Liver (tissue), 9 donors: ENCODE data around the gene SEBOX. TPM values are rescaled to one million over a fixed set of nuclear protein-coding genes. Genes with fewer than 3 reads are reported as not detected.

Source experiments
- DNase-seq: peaks from one replicate; pipeline ENCODE4 v3.0.0-alpha.2; 2017; ENCODE audit warnings: low spot score
- H3K27ac ChIP-seq, 2 donors: one replicate each; pipeline ENCODE4 v1.7.0; 2013; ENCODE audit warnings: inconsistent platforms in 2 of 2, low read length in 2 of 2, control low read depth in 1 of 2, low read depth in 1 of 2, mild to moderate bottlenecking in 1 of 2
- H3K27me3 ChIP-seq, 4 donors: one replicate each; pipeline versions ENCODE4 v1.6.1 to v1.7.0; 2013; ENCODE audit warnings: low read length in 3 of 4, inconsistent platforms in 1 of 4, mild to moderate bottlenecking in 1 of 4, moderate library complexity in 1 of 4; ENCODE audit not compliant: control insufficient read depth in 4 of 4, insufficient read depth in 4 of 4
- H3K36me3 ChIP-seq, 4 donors: one replicate each; pipeline versions ENCODE4 v1.6.1 to v1.7.0; 2013; ENCODE audit warnings: low read length in 3 of 4, mild to moderate bottlenecking in 3 of 4, low read depth in 1 of 4, moderate library complexity in 1 of 4; ENCODE audit not compliant: control insufficient read depth in 4 of 4, insufficient read depth in 3 of 4
- H3K4me1 ChIP-seq, 4 donors: one replicate each; pipeline versions ENCODE4 v1.6.1 to v1.7.0; 2013; ENCODE audit warnings: low read length in 3 of 4, mild to moderate bottlenecking in 3 of 4, moderate library complexity in 1 of 4; ENCODE audit not compliant: control insufficient read depth in 4 of 4, insufficient read depth in 4 of 4
- H3K4me3 ChIP-seq, 3 donors: one replicate each; pipeline versions ENCODE4 v1.6.1 to v1.7.0; 2013; ENCODE audit warnings: low read length in 3 of 3, control low read depth in 1 of 3, low read depth in 1 of 3, mild to moderate bottlenecking in 1 of 3
- H3K9ac ChIP-seq, 2 donors: one replicate each; pipeline ENCODE4 v1.7.0; 2013; ENCODE audit warnings: low read length in 2 of 2, mild to moderate bottlenecking in 2 of 2, moderate library complexity in 2 of 2, control low read depth in 1 of 2, low read depth in 1 of 2
- H3K9me3 ChIP-seq, 4 donors: one replicate each; pipeline versions ENCODE4 v1.6.1 to v1.7.0; 2013; ENCODE audit warnings: low read length in 3 of 4; ENCODE audit not compliant: control insufficient read depth in 4 of 4
- EGR1 ChIP-seq, 2 donors: IDR thresholded peaks; 2 replicates each; pipeline ENCODE4 v1.6.1; 2016 to 2018; ENCODE audit warnings: antibody characterized with exemption in 2 of 2, low read depth in 2 of 2
- FOXA1 ChIP-seq: IDR thresholded peaks from 2 replicates; pipeline ENCODE4 v1.6.1; 2016; ENCODE audit warnings: antibody characterized with exemption
- FOXA2 ChIP-seq: IDR thresholded peaks from 2 replicates; pipeline ENCODE4 v1.6.1; 2016; ENCODE audit warnings: antibody characterized with exemption
- GABPA ChIP-seq, 2 donors: IDR thresholded peaks in 1 of 2; conservative IDR thresholded peaks in 1 of 2; 2 replicates each; pipeline ENCODE4 v1.6.1; 2016; ENCODE audit warnings: antibody characterized with exemption in 2 of 2, mild to moderate bottlenecking in 1 of 2, moderate library complexity in 1 of 2
- HNF4A ChIP-seq, 2 donors: conservative IDR thresholded peaks; 2 replicates each; pipeline ENCODE4 v1.6.1; 2016; ENCODE audit warnings: antibody characterized with exemption in 2 of 2, mild to moderate bottlenecking in 2 of 2
- HNF4G ChIP-seq: IDR thresholded peaks from 2 replicates; pipeline ENCODE4 v1.6.1; 2016; ENCODE audit warnings: antibody characterized with exemption
- JUND ChIP-seq, 2 donors: IDR thresholded peaks; 2 replicates each; pipeline ENCODE4 v1.6.1; 2016; ENCODE audit warnings: antibody characterized with exemption in 2 of 2
- NR2F2 ChIP-seq: IDR thresholded peaks from 2 replicates; pipeline ENCODE4 v1.6.1; 2016; ENCODE audit warnings: antibody characterized with exemption
- RAD21 ChIP-seq, 2 donors: IDR thresholded peaks; 2 replicates each; pipeline ENCODE4 v1.6.1; 2016; ENCODE audit warnings: antibody characterized with exemption in 2 of 2, mild to moderate bottlenecking in 2 of 2
- RXRA ChIP-seq, 2 donors: IDR thresholded peaks; 2 replicates each; pipeline ENCODE4 v1.6.1; 2017 to 2018; ENCODE audit warnings: antibody characterized with exemption in 2 of 2, mild to moderate bottlenecking in 1 of 2
- SP1 ChIP-seq: IDR thresholded peaks from 2 replicates; pipeline ENCODE4 v1.6.1; 2018; ENCODE audit warnings: antibody characterized with exemption, mild to moderate bottlenecking
- TAF1 ChIP-seq: conservative IDR thresholded peaks from 2 replicates; pipeline ENCODE4 v1.6.1; 2016; ENCODE audit warnings: antibody characterized with exemption, mild to moderate bottlenecking
- YY1 ChIP-seq: IDR thresholded peaks from 2 replicates; pipeline ENCODE4 v1.6.1; 2016; ENCODE audit warnings: antibody characterized with exemption, mild to moderate bottlenecking
- WGBS: extraction: QIAGEN DNeasy Blood & Tissue Kit; methylation state at CpG from one replicate; pipeline ENCODE4 v1.1.7; 2013; 5-methylcytosine and 5-hydroxymethylcytosine counted together
- polyA plus RNA-seq, 2 donors: library from polyadenylated mRNA; stranded (reverse) in 1 of 2; unstranded in 1 of 2; fragments of 200-250 nt in 1 of 2; fragments of >200 nt in 1 of 2; fragmentation: Nextera tagmentation in 1 of 2; extraction: Ambion mirVana in 1 of 2; gene quantifications; one replicate each; pipeline versions ENCODE4 v1.2.1 to v1.2.3, GENCODE V29; 2013 to 2015
- total RNA-seq, 2 donors: library from RNA; depleted of rRNA; stranded (reverse); fragments of >200 nt; gene quantifications; one replicate each; pipeline ENCODE4 v1.2.3, GENCODE V29; 2014
- TF ChIP-seq, protein P1 (sequence below): IDR thresholded peaks from 2 replicates; pipeline ENCODE4 v1.6.1; 2016; ENCODE audit warnings: antibody characterized with exemption, mild to moderate bottlenecking
- TF ChIP-seq, protein P2 (sequence below): fragments of 150-350 bp; IDR thresholded peaks from 2 replicates; pipeline ENCODE4 v1.5.1; 2017; ENCODE audit warnings: improper control_type of control experiment, low read depth, low read length; ENCODE audit not compliant: missing input control
- TF ChIP-seq, protein P3 (sequence below): IDR thresholded peaks from 2 replicates; pipeline ENCODE4 v1.6.1; 2016; ENCODE audit warnings: antibody characterized with exemption
- TF ChIP-seq, protein P4 (sequence below): IDR thresholded peaks from 2 replicates; pipeline ENCODE4 v1.6.1; 2016; ENCODE audit warnings: antibody characterized with exemption
- TF ChIP-seq, protein P5 (sequence below): IDR thresholded peaks from 2 replicates; pipeline ENCODE4 v1.6.1; 2016; ENCODE audit warnings: antibody characterized with exemption
- donor health status: healthy.
- donor health status: healthy.
- donor health status: healthy.
- donor health status: healthy.
- donor health status: healthy.

Gene SEBOX
- total and polyA plus RNA-seq, 4 donors: 0.19 to 0.59 TPM; not detected in 2

DNA sequence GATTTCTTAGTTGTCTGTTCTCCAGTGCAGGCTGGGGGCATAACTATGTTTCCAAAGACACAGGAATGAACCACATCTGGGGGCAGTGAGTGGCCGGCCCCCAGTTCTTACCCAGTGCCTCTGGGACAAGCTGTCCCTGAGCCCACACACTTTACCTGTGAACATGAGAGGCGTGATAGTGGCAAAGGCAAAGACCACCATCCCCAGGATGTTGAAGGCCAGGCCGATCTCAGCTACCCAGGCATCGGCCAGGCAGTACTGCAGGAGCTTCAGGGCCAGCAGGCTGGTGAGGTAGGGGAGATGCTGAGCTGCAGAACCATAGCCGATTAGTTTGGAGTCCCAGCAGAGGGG lies 39.4 kb upstream of the SEBOX start:
- no peak for DNase-seq
- Histone ChIP-seq H3K4me3 (peak overlapping the region in 2 of 3 donors; percentile 72 to 80), H3K9ac (peak overlapping the region in 1 of 2 donors; percentile 6), H3K27me3 (no peaks in the 10 kb centered on the region), H3K9me3 (no peaks in the 10 kb centered on the region), H3K27ac (peak overlapping the region; percentile 33 to 64), H3K36me3 (peaks cover 1 to 31% (median 26%) of the 10 kb centered on the region in 4 donors), H3K4me1 (peaks cover 8 to 49% (median 34%) of the 10 kb centered on the region in 4 donors)
- TF ChIP-seq SP1: no peak
- TF ChIP-seq, protein P1, sequence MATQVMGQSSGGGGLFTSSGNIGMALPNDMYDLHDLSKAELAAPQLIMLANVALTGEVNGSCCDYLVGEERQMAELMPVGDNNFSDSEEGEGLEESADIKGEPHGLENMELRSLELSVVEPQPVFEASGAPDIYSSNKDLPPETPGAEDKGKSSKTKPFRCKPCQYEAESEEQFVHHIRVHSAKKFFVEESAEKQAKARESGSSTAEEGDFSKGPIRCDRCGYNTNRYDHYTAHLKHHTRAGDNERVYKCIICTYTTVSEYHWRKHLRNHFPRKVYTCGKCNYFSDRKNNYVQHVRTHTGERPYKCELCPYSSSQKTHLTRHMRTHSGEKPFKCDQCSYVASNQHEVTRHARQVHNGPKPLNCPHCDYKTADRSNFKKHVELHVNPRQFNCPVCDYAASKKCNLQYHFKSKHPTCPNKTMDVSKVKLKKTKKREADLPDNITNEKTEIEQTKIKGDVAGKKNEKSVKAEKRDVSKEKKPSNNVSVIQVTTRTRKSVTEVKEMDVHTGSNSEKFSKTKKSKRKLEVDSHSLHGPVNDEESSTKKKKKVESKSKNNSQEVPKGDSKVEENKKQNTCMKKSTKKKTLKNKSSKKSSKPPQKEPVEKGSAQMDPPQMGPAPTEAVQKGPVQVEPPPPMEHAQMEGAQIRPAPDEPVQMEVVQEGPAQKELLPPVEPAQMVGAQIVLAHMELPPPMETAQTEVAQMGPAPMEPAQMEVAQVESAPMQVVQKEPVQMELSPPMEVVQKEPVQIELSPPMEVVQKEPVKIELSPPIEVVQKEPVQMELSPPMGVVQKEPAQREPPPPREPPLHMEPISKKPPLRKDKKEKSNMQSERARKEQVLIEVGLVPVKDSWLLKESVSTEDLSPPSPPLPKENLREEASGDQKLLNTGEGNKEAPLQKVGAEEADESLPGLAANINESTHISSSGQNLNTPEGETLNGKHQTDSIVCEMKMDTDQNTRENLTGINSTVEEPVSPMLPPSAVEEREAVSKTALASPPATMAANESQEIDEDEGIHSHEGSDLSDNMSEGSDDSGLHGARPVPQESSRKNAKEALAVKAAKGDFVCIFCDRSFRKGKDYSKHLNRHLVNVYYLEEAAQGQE: no peak
- no peak for TF ChIP-seq RXRA (IDR thresholded peaks at IDR 0.05)
- no peak for TF ChIP-seq HNF4A (conservative IDR thresholded peaks at IDR 0.05)
- TF ChIP-seq EGR1 (IDR thresholded peaks at IDR 0.05; ENCODE audit: low read depth in 2 of 2): no peak
- no peak for TF ChIP-seq RAD21 (IDR thresholded peaks at IDR 0.05)
- TF ChIP-seq, protein P2, sequence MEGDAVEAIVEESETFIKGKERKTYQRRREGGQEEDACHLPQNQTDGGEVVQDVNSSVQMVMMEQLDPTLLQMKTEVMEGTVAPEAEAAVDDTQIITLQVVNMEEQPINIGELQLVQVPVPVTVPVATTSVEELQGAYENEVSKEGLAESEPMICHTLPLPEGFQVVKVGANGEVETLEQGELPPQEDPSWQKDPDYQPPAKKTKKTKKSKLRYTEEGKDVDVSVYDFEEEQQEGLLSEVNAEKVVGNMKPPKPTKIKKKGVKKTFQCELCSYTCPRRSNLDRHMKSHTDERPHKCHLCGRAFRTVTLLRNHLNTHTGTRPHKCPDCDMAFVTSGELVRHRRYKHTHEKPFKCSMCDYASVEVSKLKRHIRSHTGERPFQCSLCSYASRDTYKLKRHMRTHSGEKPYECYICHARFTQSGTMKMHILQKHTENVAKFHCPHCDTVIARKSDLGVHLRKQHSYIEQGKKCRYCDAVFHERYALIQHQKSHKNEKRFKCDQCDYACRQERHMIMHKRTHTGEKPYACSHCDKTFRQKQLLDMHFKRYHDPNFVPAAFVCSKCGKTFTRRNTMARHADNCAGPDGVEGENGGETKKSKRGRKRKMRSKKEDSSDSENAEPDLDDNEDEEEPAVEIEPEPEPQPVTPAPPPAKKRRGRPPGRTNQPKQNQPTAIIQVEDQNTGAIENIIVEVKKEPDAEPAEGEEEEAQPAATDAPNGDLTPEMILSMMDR: no peak
- TF ChIP-seq NR2F2: no peak
- no peak for TF ChIP-seq GABPA (IDR thresholded peaks at IDR 0.05 in 1 of 2, conservative IDR thresholded peaks at IDR 0.05 in 1 of 2)
- TF ChIP-seq, protein P3, sequence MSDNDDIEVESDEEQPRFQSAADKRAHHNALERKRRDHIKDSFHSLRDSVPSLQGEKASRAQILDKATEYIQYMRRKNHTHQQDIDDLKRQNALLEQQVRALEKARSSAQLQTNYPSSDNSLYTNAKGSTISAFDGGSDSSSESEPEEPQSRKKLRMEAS: no peak
- TF ChIP-seq, protein P4, sequence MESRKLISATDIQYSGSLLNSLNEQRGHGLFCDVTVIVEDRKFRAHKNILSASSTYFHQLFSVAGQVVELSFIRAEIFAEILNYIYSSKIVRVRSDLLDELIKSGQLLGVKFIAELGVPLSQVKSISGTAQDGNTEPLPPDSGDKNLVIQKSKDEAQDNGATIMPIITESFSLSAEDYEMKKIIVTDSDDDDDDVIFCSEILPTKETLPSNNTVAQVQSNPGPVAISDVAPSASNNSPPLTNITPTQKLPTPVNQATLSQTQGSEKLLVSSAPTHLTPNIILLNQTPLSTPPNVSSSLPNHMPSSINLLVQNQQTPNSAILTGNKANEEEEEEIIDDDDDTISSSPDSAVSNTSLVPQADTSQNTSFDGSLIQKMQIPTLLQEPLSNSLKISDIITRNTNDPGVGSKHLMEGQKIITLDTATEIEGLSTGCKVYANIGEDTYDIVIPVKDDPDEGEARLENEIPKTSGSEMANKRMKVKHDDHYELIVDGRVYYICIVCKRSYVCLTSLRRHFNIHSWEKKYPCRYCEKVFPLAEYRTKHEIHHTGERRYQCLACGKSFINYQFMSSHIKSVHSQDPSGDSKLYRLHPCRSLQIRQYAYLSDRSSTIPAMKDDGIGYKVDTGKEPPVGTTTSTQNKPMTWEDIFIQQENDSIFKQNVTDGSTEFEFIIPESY: no peak
- TF ChIP-seq FOXA2: no peak
- no peak for TF ChIP-seq FOXA1
- TF ChIP-seq JUND (IDR thresholded peaks at IDR 0.05): no peak
- TF ChIP-seq YY1: no peak
- TF ChIP-seq TAF1: no peak
- TF ChIP-seq, protein P5, sequence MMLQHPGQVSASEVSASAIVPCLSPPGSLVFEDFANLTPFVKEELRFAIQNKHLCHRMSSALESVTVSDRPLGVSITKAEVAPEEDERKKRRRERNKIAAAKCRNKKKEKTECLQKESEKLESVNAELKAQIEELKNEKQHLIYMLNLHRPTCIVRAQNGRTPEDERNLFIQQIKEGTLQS: no peak
- no peak for TF ChIP-seq HNF4G
- 69% methylated on average over 5 of the region's 5 CpGs for WGBS
